HFF-Myc (cell line): ENCODE measurements around the gene DNAAF8.

Source experiments
- DNase-seq: peaks from one replicate; pipeline ENCODE4 v3.0.0-alpha.2; 2011; ENCODE audit warnings: low read depth; ENCODE audit errors: extremely low read depth
- H3K4me3 ChIP-seq: replicated peaks from 2 replicates; pipeline ENCODE4 v1.5.1; 2011; ENCODE audit warnings: low read depth, mild to moderate bottlenecking, control low read depth, low read length
- CTCF ChIP-seq: IDR thresholded peaks from 2 replicates; pipeline ENCODE4 v1.5.1; 2012; ENCODE audit warnings: mild to moderate bottlenecking, low read depth, low read length, control low read depth; ENCODE audit errors: missing control alignments

Gene DNAAF8

GRCh38 chr16:4734063-4734729 lies at the start of gene DNAAF8, which contains the start of gene ANKS3:
Gene DNAAF8, plus strand, starts transcription at chr16:4734537. Its CDS starts 1,978 bp downstream, at chr16:4736515.
Gene ANKS3, minus strand, starts transcription at chr16:4734271. Its CDS starts 4,122 bp downstream, at chr16:4730149.
- DNase-seq, result peak; percentile 86
- no peak for TF ChIP-seq CTCF
- H3K4me3 ChIP-seq, result peak within 1 kb of the TSS; percentile 90

DNA sequence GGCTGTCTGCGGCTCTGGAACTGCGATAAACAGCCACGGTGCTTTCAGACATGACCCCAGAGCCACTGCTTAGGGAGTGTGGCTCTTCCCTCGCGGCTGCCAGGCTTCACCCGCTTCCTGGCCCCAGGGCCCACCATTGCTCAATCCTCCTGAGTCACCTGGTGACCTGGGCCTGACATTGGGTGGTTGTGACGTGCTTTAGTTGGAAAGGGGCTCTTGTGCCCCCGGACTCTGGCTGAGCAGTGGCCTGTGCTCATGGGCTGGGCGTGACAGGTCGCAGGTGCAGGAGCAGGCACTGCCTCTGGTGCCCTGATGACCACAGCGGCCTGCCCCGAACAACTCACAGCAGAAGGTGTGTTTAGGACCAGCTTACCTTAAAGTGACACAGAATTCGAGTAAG lies 49.6 kb upstream of the DNAAF8 start:
- TF ChIP-seq CTCF, result no peak

GRCh38 chr16:4685292-4685691 lies 49.0 kb upstream of the DNAAF8 start:
- no peak for DNase-seq
- no peak overlapping the region for H3K4me3 ChIP-seq
- no peak for TF ChIP-seq CTCF

More for the DNA sequence above, 49.6 kb upstream of the DNAAF8 start:
- DNase-seq, result no peak
- H3K4me3 ChIP-seq, result no peak overlapping the region

DNA sequence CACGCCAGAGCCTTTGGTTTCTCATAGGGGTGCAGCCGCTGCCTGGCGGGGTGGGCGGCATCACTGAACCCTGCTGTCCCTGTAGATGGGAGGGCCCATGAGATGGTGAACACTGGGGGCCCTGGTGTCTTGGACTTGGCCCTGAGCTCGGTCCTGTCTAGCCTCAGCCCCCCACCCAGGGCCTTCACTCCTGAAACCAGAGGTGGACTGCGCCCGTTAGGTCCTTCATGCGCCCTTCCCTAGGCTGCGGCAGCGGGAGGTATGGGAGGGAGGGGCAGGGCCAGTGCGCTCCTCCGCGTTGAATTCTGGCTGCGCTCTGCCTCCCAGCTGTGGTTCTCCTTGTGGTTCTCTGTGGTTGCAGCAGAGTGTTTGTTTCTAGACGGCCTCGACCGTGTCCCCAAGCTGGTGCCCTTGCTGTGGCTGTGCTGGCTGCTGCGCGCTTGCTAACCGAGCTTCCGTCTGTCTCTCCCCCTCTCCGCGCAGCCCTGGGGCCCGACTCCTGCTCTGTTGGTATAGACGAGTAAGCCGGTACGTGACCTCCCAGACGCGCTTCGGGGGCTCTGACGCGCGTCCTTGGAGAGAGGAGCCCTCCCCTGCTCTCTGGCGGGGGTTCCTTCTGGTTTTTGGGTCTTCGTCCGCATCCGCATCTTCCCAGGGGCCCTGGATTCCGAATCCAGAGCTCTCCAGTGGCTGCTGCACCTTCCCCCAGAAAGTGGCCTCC lies 48.4 kb upstream of the DNAAF8 start:
- TF ChIP-seq CTCF, result no peak
- H3K4me3 ChIP-seq, result no peak overlapping the region
- no peak for DNase-seq

DNA sequence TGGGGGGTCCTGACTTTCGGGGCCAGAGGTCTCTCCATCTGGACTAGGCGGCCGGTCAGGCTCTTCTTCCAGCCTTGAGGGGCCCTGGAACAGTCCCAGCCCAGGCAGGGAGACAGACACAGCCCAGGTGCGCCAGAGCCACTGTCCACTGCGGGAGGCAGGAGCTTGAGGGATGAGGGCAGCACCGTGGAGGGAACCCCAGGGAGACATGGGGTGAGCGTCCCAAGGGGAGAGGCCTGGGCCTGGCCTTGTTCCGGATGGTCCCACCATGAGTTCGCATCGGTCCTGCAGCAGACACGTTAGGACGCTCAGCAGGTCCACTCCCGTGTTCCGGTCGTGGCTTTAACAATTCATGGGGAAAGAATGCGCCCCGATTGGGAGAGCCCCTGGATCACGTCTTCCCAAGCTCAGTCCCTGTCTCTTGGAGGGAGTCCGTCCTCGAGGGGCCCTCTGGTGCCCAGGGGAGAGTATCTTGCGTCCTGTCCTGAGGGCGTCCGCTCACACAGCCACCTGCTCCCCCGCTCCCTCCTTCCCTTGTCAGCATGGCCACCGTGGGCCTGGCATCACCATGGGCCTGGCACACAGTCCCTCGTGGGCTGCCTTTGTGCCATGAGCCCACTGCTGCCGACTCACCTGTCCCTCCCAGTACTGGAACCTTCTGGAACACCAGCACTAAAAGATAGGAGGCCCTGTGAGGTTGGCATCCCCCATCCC lies 47.7 kb upstream of the DNAAF8 start:
- DNase-seq, result no peak
- H3K4me3 ChIP-seq, result no peak overlapping the region
- TF ChIP-seq CTCF, result no peak

GRCh38 chr16:4687416-4687815 lies 46.9 kb upstream of the DNAAF8 start:
- no peak for TF ChIP-seq CTCF
- H3K4me3 ChIP-seq, result no peak overlapping the region
- DNase-seq, result no peak
